Measurements from ENCODE around the gene VSIG8. TPM values are rescaled to one million over a fixed set of nuclear protein-coding genes. Genes with fewer than 3 reads are reported as not detected.

The VSIG8 gene
- total RNA-seq, 1 experiment from 2014 or later: not detected

Small RNAs within 50 kb of the gene (microRNA-seq; reads per million reads assigned to microRNA genes)
- not detected for gene MIR4259 (ENCODE audit: borderline number of aligned reads)

Other genes with a start within 250 kb of the VSIG8 start
- 1.3 TPM for gene CRP, start 148.1 kb downstream of the VSIG8 start, total RNA-seq (2021; ENCODE audit: unreplicated experiment)
- gene DUSP23, start 81.7 kb downstream of the VSIG8 start, total RNA-seq (2021; ENCODE audit: unreplicated experiment): 35.8 TPM
- not detected for gene FCRL6, start 60.3 kb downstream of the VSIG8 start, total RNA-seq (2021; ENCODE audit: unreplicated experiment)
- gene SLAMF8, start 35.8 kb downstream of the VSIG8 start, total RNA-seq (2021; ENCODE audit: unreplicated experiment): not detected
- gene CFAP45, start 37.5 kb upstream of the VSIG8 start, total RNA-seq (2021; ENCODE audit: unreplicated experiment): 0.59 TPM
- 127 TPM for gene TAGLN2, start 62.9 kb upstream of the VSIG8 start, total RNA-seq (2021; ENCODE audit: unreplicated experiment)
- 10.3 TPM for gene IGSF9, start 83.0 kb upstream of the VSIG8 start, total RNA-seq (2021; ENCODE audit: unreplicated experiment)
- gene SLAMF9, start 91.6 kb upstream of the VSIG8 start, total RNA-seq (2021; ENCODE audit: unreplicated experiment): not detected
- 4.1 TPM for gene PIGM, start 169.3 kb upstream of the VSIG8 start, total RNA-seq (2021; ENCODE audit: unreplicated experiment)
- 0.57 TPM for gene KCNJ10, start 207.5 kb upstream of the VSIG8 start, total RNA-seq (2021; ENCODE audit: unreplicated experiment)
- gene KCNJ9, start 218.9 kb upstream of the VSIG8 start, total RNA-seq (2021; ENCODE audit: unreplicated experiment): 0.05 TPM
- gene IGSF8, start 236.0 kb upstream of the VSIG8 start, total RNA-seq (2021; ENCODE audit: unreplicated experiment): 35.6 TPM